Endothelial cell (in vitro differentiated cells): Measurements from ENCODE around the gene ECHDC1. TPM values are rescaled to one million over a fixed set of nuclear protein-coding genes. Genes with fewer than 3 reads are reported as not detected.

ENCODE experiments used
- DNase-seq: peaks from one replicate; pipeline ENCODE4 v3.0.0; 2021; ENCODE audit warnings: low spot score
- H3K27ac Mint-ChIP-seq: one replicate; pipeline ENCODE4 v1.8.0; 2021; ENCODE audit warnings: mixed read lengths, inconsistent platforms; ENCODE audit not compliant: unreplicated experiment
- H3K27me3 Mint-ChIP-seq: one replicate; pipeline ENCODE4 v1.8.0; 2021; ENCODE audit warnings: mild to moderate bottlenecking, moderate library complexity, mixed read lengths, inconsistent platforms; ENCODE audit not compliant: unreplicated experiment
- H3K36me3 Mint-ChIP-seq: one replicate; pipeline ENCODE4 v1.8.0; 2021; ENCODE audit warnings: mild to moderate bottlenecking, low read depth, mixed read lengths, inconsistent platforms; ENCODE audit not compliant: unreplicated experiment
- H3K4me1 Mint-ChIP-seq: one replicate; pipeline ENCODE4 v1.8.0; 2021; ENCODE audit warnings: mild to moderate bottlenecking, mixed read lengths, inconsistent platforms; ENCODE audit not compliant: unreplicated experiment
- H3K4me3 Mint-ChIP-seq: one replicate; pipeline ENCODE4 v1.8.0; 2021; ENCODE audit warnings: mild to moderate bottlenecking, mixed read lengths, inconsistent platforms; ENCODE audit not compliant: unreplicated experiment
- H3K9me3 Mint-ChIP-seq: one replicate; pipeline ENCODE4 v1.8.0; 2021; ENCODE audit warnings: mixed read lengths, inconsistent platforms; ENCODE audit not compliant: unreplicated experiment
- CTCF ChIP-seq: fragments of 200-600 bp; sonication (generic); IDR thresholded peaks from one replicate; pipeline ENCODE4 v1.5.0; 2021; ENCODE audit warnings: antibody characterized with exemption; ENCODE audit not compliant: unreplicated experiment
- total RNA-seq: library from RNA; stranded (reverse); fragmentation: NEBNext Ultra II Directional; extraction: Animal tissue kit (Norgen Biotek cat#: 25700); gene quantifications from one replicate; pipeline ENCODE4 v1.2.1, GENCODE V29; 2021; ENCODE audit not compliant: unreplicated experiment

ECHDC1 gene
- total RNA-seq, 1 donor from 2014 or later = 84.1 TPM

- Mint-ChIP-seq H3K27ac (no peak overlapping the region), H3K27me3 (no peaks in the 10 kb centered on the region), H3K9me3 (no peaks in the 10 kb centered on the region), H3K4me3 (no peak overlapping the region), H3K4me1 (no peaks in the 10 kb centered on the region), H3K36me3 (no peaks in the 10 kb centered on the region)
- no peak for DNase-seq
- no peak for TF ChIP-seq CTCF
Observed at GRCh38 chr6:127247114-127248096, 96.0 kb downstream of the ECHDC1 start.

- no peak overlapping the region for H3K27ac Mint-ChIP-seq
- H3K36me3 Mint-ChIP-seq = no peaks in the 10 kb centered on the region
- H3K9me3 Mint-ChIP-seq = no peaks in the 10 kb centered on the region
- no peak for TF ChIP-seq CTCF
- H3K4me1 Mint-ChIP-seq = no peaks in the 10 kb centered on the region
- no peak overlapping the region for H3K4me3 Mint-ChIP-seq
- no peak for DNase-seq
- H3K27me3 Mint-ChIP-seq = no peaks in the 10 kb centered on the region
Observed at GRCh38 chr6:127243501-127243900, 99.9 kb downstream of the ECHDC1 start.

Other genes starting within 250 kb of the ECHDC1 start
- gene RSPO3, start 224.9 kb downstream of the ECHDC1 start, total RNA-seq = 0.59 TPM
- gene RNF146, start 76.7 kb downstream of the ECHDC1 start, total RNA-seq = 68.6 TPM
- gene KIAA0408, start 115.8 kb upstream of the ECHDC1 start, total RNA-seq = 6.4 TPM
- 0.82 TPM for gene C6orf58, start 233.6 kb upstream of the ECHDC1 start, total RNA-seq